Adipocyte (in vitro differentiated cells): Measurements from ENCODE around the gene SNX24.
"Not testable (repeated sequence)": the region's sequence is repeated elsewhere in the genome, so short reads cannot be mapped to it uniquely, and the experiment has no call there.

Experiments used
- DNase-seq: peaks from one replicate; pipeline ENCODE4 v3.0.0-alpha.2; 2015; ENCODE audit warnings: low read depth
- H3K27me3 ChIP-seq: replicated peaks from 2 replicates; pipeline ENCODE4 v1.7.0; 2013; ENCODE audit warnings: mild to moderate bottlenecking, low read length, moderate library complexity; ENCODE audit not compliant: control insufficient read depth, insufficient read depth
- H3K36me3 ChIP-seq: 2 replicates; pipeline ENCODE4 v1.7.0; 2013; ENCODE audit warnings: low read length, mild to moderate bottlenecking, moderate library complexity; ENCODE audit not compliant: control insufficient read depth, insufficient read depth, severe bottlenecking
- H3K4me1 ChIP-seq: 2 replicates; pipeline ENCODE4 v1.7.0; 2013; ENCODE audit warnings: mild to moderate bottlenecking, low read length, moderate library complexity; ENCODE audit not compliant: control insufficient read depth, insufficient read depth
- H3K4me3 ChIP-seq: 2 replicates; pipeline ENCODE4 v1.7.0; 2013; ENCODE audit warnings: mild to moderate bottlenecking, low read length, moderate library complexity
- H3K9ac ChIP-seq: 2 replicates; pipeline ENCODE4 v1.7.0; 2013; ENCODE audit warnings: mild to moderate bottlenecking, low read length, moderate library complexity
- H3K9me3 ChIP-seq: 2 replicates; pipeline ENCODE4 v1.7.0; 2013; ENCODE audit warnings: mild to moderate bottlenecking, low read length, moderate library complexity; ENCODE audit not compliant: control insufficient read depth

Gene SNX24

DNA sequence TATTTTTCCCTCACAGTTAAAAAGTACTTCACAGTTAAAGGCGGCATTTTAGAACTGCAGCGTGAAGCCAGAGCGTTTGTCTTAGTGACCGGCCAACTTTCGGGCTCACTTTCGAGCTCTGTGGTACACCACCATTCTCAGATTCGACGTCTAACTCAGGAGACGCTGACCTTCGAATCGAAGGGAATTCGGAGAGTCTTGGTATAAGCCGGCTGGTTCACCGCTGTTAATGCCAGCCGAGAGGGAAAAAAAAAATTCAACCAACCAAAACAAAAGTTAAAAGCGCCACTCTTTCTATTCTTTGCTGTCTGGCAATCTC is 544 bp upstream of the SNX24 start:
- Histone ChIP-seq H3K27me3 (no peaks in the 10 kb centered on the region), H3K9me3 (no peaks in the 10 kb centered on the region), H3K4me1 (peaks cover 28% of the 10 kb centered on the region), H3K9ac (peak overlapping the region; percentile 84), H3K4me3 (peak overlapping the region; percentile 81), H3K36me3 (no peaks in the 10 kb centered on the region)
- no peak for DNase-seq

DNA sequence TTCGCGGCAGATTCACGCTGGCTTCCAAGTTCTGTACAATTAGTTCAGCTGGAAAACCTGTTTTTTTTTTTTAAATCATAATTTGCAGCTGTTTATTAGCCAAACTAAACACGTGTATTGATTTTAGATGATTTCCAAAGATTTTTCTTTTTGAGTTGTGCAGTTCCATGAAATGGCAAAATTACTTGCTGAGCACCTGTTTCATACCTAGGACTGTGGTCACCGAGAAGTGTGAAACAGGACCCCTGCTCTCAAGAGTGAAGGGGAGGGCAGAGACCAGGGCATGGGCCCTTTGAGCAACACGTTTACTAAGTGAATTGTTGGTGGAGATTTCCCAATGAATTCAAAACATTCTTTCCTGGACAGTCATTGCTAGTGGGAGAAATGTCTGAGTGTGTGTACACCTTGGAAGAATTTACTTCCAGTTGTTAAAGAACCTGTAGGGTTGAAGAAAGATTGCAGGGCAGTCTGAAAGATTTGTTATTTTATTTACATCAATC is 688 bp downstream of the SNX24 start:
- H3K36me3 ChIP-seq, result no peaks in the 10 kb centered on the region
- DNase-seq, result peak; percentile 81
- peaks cover 28% of the 10 kb centered on the region for H3K4me1 ChIP-seq
- H3K4me3 ChIP-seq, result peak overlapping the region; percentile 81
- peak overlapping the region; percentile 84 for H3K9ac ChIP-seq
- no peaks in the 10 kb centered on the region for H3K9me3 ChIP-seq
- H3K27me3 ChIP-seq, result no peaks in the 10 kb centered on the region

DNA sequence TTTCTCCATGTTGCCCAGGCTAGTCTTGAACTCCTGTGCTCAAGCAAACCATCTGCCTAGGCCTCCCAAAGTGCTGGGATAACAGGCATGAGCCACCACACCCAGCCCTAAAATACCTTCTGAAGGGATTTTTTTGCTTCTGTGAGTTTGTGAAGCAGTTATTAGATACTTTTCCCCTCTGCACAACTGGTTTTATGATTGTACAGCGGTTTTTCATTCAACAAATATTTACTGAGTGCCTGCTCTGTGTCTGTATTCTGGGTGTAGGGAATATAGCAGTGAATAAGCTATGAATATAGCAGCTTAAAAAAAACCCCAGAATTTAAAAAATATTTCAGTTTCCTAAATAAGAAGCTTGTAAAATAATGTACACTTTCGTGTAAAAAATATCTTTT is 2.3 kb downstream of the SNX24 start:
- H3K4me3 ChIP-seq, result peak overlapping the region; percentile 29
- no peaks in the 10 kb centered on the region for H3K9me3 ChIP-seq
- H3K27me3 ChIP-seq, result no peaks in the 10 kb centered on the region
- H3K9ac ChIP-seq, result no peak overlapping the region
- H3K36me3 ChIP-seq, result no peaks in the 10 kb centered on the region
- DNase-seq, result no peak
- peaks cover 28% of the 10 kb centered on the region for H3K4me1 ChIP-seq

- no peaks in the 10 kb centered on the region for H3K36me3 ChIP-seq
- H3K9ac ChIP-seq, result no peak overlapping the region
- H3K27me3 ChIP-seq, result no peaks in the 10 kb centered on the region
- H3K9me3 ChIP-seq, result no peaks in the 10 kb centered on the region
- H3K4me1 ChIP-seq, result peaks cover 23% of the 10 kb centered on the region
- no peak overlapping the region for H3K4me3 ChIP-seq
- no peak for DNase-seq
Observed at GRCh38 chr5:122849771-122850170, 4.4 kb downstream of the SNX24 start.

GRCh38 chr5:122857538-122857937 is 12.1 kb downstream of the SNX24 start:
- not testable (repeated sequence) for H3K4me3 ChIP-seq, H3K9ac ChIP-seq, H3K36me3 ChIP-seq, H3K27me3 ChIP-seq, H3K9me3 ChIP-seq, H3K4me1 ChIP-seq, DNase-seq

- no peaks in the 10 kb centered on the region for H3K27me3 ChIP-seq
- H3K4me3 ChIP-seq, result no peak overlapping the region
- H3K9ac ChIP-seq, result no peak overlapping the region
- no peaks in the 10 kb centered on the region for H3K9me3 ChIP-seq
- peak; percentile 35 for DNase-seq
- H3K4me1 ChIP-seq, result peaks cover 7% of the 10 kb centered on the region
- H3K36me3 ChIP-seq, result peaks cover 5% of the 10 kb centered on the region
Observed at GRCh38 chr5:122858451-122858850, 13.0 kb downstream of the SNX24 start.

- H3K4me1 ChIP-seq, result peaks cover 3% of the 10 kb centered on the region
- no peaks in the 10 kb centered on the region for H3K27me3 ChIP-seq
- H3K9me3 ChIP-seq, result no peaks in the 10 kb centered on the region
- no peak overlapping the region for H3K4me3 ChIP-seq
- no peak overlapping the region for H3K9ac ChIP-seq
- no peak for DNase-seq
- H3K36me3 ChIP-seq, result peaks cover 6% of the 10 kb centered on the region
Observed at GRCh38 chr5:122863240-122863639, 17.8 kb downstream of the SNX24 start.

DNA sequence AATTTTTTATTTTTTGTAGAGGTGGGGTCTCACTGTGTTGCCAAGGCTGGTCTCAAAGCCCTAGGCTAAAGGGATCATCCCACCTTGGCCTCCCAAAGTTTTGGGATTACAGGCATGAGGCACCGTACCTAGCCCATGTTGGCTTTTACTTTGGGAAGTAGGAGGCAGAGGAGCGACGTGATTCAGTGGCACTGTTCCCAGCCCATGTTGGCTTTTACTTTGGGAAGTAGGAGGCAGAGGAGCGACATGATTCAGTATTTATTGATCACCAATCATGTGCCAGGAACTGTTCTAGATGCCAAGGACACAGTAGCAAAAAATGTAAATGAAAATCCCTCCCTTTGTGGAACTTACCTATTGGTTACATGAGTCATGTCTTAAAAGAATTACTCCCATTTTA is 18.3 kb downstream of the SNX24 start:
- Histone ChIP-seq H3K9me3 (no peaks in the 10 kb centered on the region), H3K9ac (no peak overlapping the region), H3K27me3 (no peaks in the 10 kb centered on the region), H3K36me3 (peaks cover 10% of the 10 kb centered on the region), H3K4me3 (no peak overlapping the region), H3K4me1 (no peaks in the 10 kb centered on the region)
- DNase-seq, result no peak

DNA sequence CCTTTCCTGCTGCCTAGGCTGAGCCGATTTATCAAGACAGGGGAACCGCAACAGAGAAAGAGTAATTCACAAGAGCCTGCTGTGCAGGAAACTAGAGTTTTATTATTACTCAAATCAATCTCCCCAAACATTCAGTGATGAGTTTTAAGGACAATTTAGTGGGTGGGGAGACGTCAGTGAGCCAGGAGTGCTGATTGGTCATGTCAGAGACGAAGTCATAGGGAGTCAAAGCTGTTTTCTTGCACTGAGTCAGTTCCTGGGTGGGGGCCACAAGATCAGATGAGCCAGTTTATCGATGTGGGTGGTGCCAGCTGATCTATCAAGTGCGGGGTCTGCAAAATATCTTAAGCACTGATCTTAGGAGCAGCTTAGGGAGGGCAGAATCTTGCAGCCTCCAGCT is 19.0 kb downstream of the SNX24 start:
- DNase-seq, result no peak
- Histone ChIP-seq H3K4me3 (no peak overlapping the region), H3K9me3 (no peaks in the 10 kb centered on the region), H3K4me1 (no peaks in the 10 kb centered on the region), H3K9ac (no peak overlapping the region), H3K36me3 (peaks cover 12% of the 10 kb centered on the region), H3K27me3 (no peaks in the 10 kb centered on the region)

- H3K9ac ChIP-seq, result no peak overlapping the region
- H3K36me3 ChIP-seq, result peaks cover 12% of the 10 kb centered on the region
- no peak for DNase-seq
- H3K4me1 ChIP-seq, result no peaks in the 10 kb centered on the region
- H3K27me3 ChIP-seq, result no peaks in the 10 kb centered on the region
- no peak overlapping the region for H3K4me3 ChIP-seq
- H3K9me3 ChIP-seq, result no peaks in the 10 kb centered on the region
Observed at GRCh38 chr5:122864842-122865241, 19.4 kb downstream of the SNX24 start.

DNA sequence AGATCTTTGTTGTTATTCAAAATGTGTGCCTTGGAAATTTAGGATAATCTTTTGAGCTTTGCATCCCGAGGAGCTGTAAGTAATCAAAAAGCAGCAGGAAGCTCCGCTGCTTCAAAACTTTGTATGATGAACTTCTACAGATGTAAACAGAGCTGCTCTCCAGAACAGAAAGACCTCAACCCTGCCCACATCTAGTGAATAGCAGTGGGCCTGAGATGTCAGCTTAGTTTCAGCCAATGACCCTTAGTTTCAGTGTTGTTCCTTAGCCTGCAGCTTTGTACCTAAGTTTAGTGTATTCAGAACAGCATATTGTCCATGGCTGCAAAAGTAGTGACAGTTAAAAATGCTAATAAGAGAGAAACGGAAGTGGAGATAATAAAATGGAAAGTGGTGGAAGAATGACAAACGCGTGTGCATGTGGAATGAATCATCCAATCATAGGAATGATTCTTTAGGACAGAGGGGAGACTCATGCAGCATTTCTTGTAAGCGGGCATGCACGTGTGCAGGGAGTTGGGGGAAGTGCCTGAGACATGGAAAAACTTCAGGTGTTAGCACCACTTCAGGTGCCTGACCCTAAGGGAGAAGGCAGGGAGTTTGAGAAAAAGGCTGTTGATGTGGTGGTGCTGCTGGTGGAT is 24.9 kb downstream of the SNX24 start:
- Histone ChIP-seq H3K9me3 (no peaks in the 10 kb centered on the region), H3K9ac (no peak overlapping the region), H3K36me3 (peaks cover 12% of the 10 kb centered on the region), H3K4me1 (peaks cover 25% of the 10 kb centered on the region), H3K27me3 (no peaks in the 10 kb centered on the region), H3K4me3 (no peak overlapping the region)
- peak; percentile 62 for DNase-seq

DNA sequence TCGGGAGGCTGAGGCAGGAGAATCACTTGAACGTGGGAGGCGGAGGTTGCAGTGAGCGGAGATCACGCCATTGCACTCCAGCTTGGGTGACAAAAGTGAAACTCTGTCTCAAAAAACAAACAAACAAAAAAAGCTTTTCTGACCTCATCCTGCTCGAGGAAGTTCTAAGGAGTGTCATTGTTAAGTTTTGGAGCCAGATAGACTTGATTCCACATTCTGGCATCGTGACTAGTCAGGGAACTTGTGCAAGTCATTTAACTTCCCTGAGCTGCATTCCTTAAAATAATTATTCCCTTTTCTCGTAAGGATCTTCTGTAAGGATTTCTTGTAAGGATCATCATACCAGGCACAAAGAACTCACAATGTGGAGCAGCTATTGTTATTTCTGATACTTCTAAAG is 26.2 kb downstream of the SNX24 start:
- Histone ChIP-seq H3K36me3 (peaks cover 12% of the 10 kb centered on the region), H3K27me3 (no peaks in the 10 kb centered on the region), H3K4me3 (peak overlapping the region; percentile 6), H3K9me3 (no peaks in the 10 kb centered on the region), H3K4me1 (peaks cover 25% of the 10 kb centered on the region), H3K9ac (no peak overlapping the region)
- peak; percentile 44 for DNase-seq
